CD4-positive, alpha-beta T cell (primary cell): ENCODE measurements around the gene GSE1. TPM values are rescaled to one million over a fixed set of nuclear protein-coding genes. Genes with fewer than 3 reads are reported as not detected.

Source experiments
- ATAC-seq: fragments of 200-7000 bp; cut with Tn5 transposase; one replicate; pipeline ENCODE4 v1.10.0; 2022; ENCODE audit warnings: mild to moderate bottlenecking; ENCODE audit not compliant: poor library complexity
- CTCF ChIA-PET: fragments of 350-600 bp; sonication (Branson Sonifier 250); formaldehyde crosslinking; loops from one replicate; lab custom pipeline; 2021; ENCODE audit warnings: antibody characterized with exemption, inconsistent platforms; lab: Charles Lee
- POLR2A ChIA-PET: fragments of 350-600 bp; sonication (Branson Sonifier 250); formaldehyde crosslinking; loops from one replicate; lab custom pipeline; 2021; ENCODE audit warnings: antibody characterized with exemption, inconsistent platforms; lab: Charles Lee
- DNase-seq, 14 experiments: peaks; one replicate each; pipeline ENCODE4 v3.0.0-alpha.2; 2013 to 2020; ENCODE audit warnings: mixed read lengths in 2 of 14
- H3K27ac ChIP-seq, 2 donors: one replicate each; pipeline versions ENCODE4 v1.5.1 to v1.7.0; 2013; ENCODE audit warnings: low read length in 2 of 2, low read depth in 1 of 2, mild to moderate bottlenecking in 1 of 2
- H3K27me3 ChIP-seq, 2 experiments: 1 replicate in 1 of 2; 2 replicates in 1 of 2; pipeline versions ENCODE4 v1.6.1 to v1.7.0; 2013; ENCODE audit warnings: low read length in 2 of 2, control low read depth in 1 of 2, mild to moderate bottlenecking in 1 of 2, moderate library complexity in 1 of 2; ENCODE audit not compliant: insufficient read depth in 2 of 2, control insufficient read depth in 1 of 2
- H3K36me3 ChIP-seq: one replicate; pipeline ENCODE4 v1.6.1; 2013; ENCODE audit warnings: low read length, control low read depth; ENCODE audit not compliant: insufficient read depth
- H3K4me1 ChIP-seq: one replicate; pipeline ENCODE4 v1.6.1; 2013; ENCODE audit warnings: low read length, control low read depth; ENCODE audit not compliant: insufficient read depth
- H3K4me3 ChIP-seq: one replicate; pipeline ENCODE4 v1.5.1; 2013; ENCODE audit warnings: mild to moderate bottlenecking, low read length, moderate library complexity
- H3K9me3 ChIP-seq, 2 experiments: 1 replicate in 1 of 2; 2 replicates in 1 of 2; pipeline versions ENCODE4 v1.6.1 to v1.7.0; 2013; ENCODE audit warnings: low read length in 2 of 2, mild to moderate bottlenecking in 2 of 2, control low read depth in 1 of 2, moderate library complexity in 1 of 2; ENCODE audit not compliant: control insufficient read depth in 1 of 2, insufficient read depth in 1 of 2
- H3K27ac Mint-ChIP-seq: one replicate; pipeline ENCODE4 v1.8.0; 2020; ENCODE audit warnings: mixed read lengths
- H3K27me3 Mint-ChIP-seq: one replicate; pipeline ENCODE4 v1.8.0; 2021; ENCODE audit warnings: mixed read lengths
- H3K36me3 Mint-ChIP-seq: one replicate; pipeline ENCODE4 v1.8.0; 2021; ENCODE audit warnings: low read depth, mixed read lengths
- H3K4me1 Mint-ChIP-seq: one replicate; pipeline ENCODE4 v1.8.0; 2021; ENCODE audit warnings: low read depth, mixed read lengths
- H3K4me3 Mint-ChIP-seq: one replicate; pipeline ENCODE4 v1.8.0; 2020; ENCODE audit warnings: mild to moderate bottlenecking, mixed read lengths
- H3K9me3 Mint-ChIP-seq: one replicate; pipeline ENCODE4 v1.8.0; 2020; ENCODE audit warnings: mixed read lengths
- intact Hi-C, 2 experiments: fragments of 100-400 bp; cut with DNase I in 1 of 2; cut with micrococcal nuclease in 1 of 2; formaldehyde crosslinking; loops; one replicate each; pipeline versions ENCODE4 v1.15.1 to v1.9.0; 2023 to 2025; cut with DNase I, micrococcal nuclease
- total RNA-seq, 174 experiments: library from RNA in 2 of 174; stranded (reverse) in 2 of 174; gene quantifications; one replicate each; pipeline ENCODE4 v1.2.3 and lab custom pipeline; 2021 to 2026
- TF ChIP-seq, protein P1 (sequence below): fragments of 200-600 bp; IDR thresholded peaks from one replicate; pipeline ENCODE4 v1.8.0; 2022; ENCODE audit warnings: antibody characterized with exemption, mild to moderate bottlenecking

Gene GSE1
- total RNA-seq, 2 experiments from 2014 or later = 11.7 to 13.7 TPM

DNA sequence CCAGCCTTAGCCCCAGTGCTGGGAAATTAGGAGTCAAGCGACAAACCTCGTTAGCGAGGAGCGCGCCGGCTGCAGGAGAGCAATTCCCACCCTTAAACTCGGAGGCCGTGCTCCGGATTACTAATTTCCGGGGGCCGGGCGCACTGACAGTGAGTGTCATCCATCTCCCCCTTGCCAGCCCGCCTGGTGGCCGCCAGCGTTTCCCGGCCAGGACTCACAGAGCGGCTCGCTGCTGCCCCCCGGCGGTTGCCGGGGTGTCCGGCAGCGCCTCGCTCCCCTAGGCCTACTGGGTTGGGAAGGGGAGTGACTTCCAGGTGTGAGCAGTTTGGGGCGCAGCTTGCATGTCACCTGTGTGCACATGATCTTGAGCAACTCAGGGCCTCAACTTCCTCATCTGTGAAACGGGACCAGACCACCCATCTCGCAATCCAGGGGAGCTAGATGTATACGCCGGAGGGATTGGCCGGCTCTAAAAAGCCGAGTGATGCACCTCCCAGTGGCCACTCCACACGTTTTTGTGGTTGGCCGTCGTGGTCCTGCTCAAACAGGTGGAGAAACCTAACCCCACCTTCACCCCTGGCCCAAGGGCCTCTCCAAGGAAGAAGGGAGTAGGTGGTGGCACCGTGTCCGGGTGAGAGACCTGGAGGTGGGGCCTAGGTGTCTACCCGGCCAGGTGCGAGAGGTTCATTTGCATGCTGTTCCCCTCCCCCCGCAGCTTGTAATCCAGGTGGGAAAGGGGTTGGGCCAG is 2.5 kb upstream of the GSE1 start:
- Histone ChIP-seq H3K27me3 (peaks cover 5 to 6% of the 10 kb centered on the region in 2 experiments), H3K4me3 (peak overlapping the region; percentile 57), H3K27ac (no peak overlapping the region), H3K4me1 (peaks cover 56% of the 10 kb centered on the region), H3K36me3 (no peaks in the 10 kb centered on the region), H3K9me3 (no peaks in the 10 kb centered on the region)
- TF ChIP-seq, protein P1, sequence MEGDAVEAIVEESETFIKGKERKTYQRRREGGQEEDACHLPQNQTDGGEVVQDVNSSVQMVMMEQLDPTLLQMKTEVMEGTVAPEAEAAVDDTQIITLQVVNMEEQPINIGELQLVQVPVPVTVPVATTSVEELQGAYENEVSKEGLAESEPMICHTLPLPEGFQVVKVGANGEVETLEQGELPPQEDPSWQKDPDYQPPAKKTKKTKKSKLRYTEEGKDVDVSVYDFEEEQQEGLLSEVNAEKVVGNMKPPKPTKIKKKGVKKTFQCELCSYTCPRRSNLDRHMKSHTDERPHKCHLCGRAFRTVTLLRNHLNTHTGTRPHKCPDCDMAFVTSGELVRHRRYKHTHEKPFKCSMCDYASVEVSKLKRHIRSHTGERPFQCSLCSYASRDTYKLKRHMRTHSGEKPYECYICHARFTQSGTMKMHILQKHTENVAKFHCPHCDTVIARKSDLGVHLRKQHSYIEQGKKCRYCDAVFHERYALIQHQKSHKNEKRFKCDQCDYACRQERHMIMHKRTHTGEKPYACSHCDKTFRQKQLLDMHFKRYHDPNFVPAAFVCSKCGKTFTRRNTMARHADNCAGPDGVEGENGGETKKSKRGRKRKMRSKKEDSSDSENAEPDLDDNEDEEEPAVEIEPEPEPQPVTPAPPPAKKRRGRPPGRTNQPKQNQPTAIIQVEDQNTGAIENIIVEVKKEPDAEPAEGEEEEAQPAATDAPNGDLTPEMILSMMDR = peak; percentile 94
- Mint-ChIP-seq H3K36me3 (no peaks in the 10 kb centered on the region), H3K27ac (peak overlapping the region; percentile 66), H3K9me3 (no peaks in the 10 kb centered on the region), H3K27me3 (peaks cover 10% of the 10 kb centered on the region), H3K4me1 (peaks cover 14% of the 10 kb centered on the region), H3K4me3 (peak overlapping the region; percentile 92)
- ATAC-seq = peak; percentile 74
- peak; percentile 73 to 93 (median 84) for DNase-seq
- intact Hi-C loops = loop anchor here (1.0 to 10.0 kb wide), 6 partner anchors 54 to 336 kb away; no protein-coding TSS in a partner anchor
- ChIA-PET POLR2A (interaction anchor here (1.7 to 2.1 kb wide), 3 partner anchors 56 to 189 kb away, joined by 7 to 10 read pairs (median 7); no protein-coding TSS in a partner anchor), CTCF (interaction anchor here (0.5 to 2.9 kb wide), 13 partner anchors 9 to 195 kb away, joined by 3 to 28 read pairs (median 4); no protein-coding TSS in a partner anchor)

DNA sequence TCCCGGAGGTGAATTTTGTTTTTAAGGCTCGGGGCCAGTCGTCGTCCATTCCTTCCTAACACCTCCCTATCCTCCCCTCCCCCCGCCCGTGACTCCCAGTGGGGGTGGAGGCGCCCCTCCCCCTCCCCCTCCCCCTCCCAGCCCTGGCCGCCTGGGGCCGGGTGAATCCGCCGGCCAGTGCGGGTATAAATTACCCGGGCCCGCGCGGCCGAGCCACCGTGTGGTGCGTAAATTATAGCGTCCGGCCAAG is 2.0 kb upstream of the GSE1 start:
- peaks cover 15% of the 10 kb centered on the region for H3K27me3 Mint-ChIP-seq
- H3K36me3 Mint-ChIP-seq = no peaks in the 10 kb centered on the region
- H3K9me3 Mint-ChIP-seq = no peaks in the 10 kb centered on the region
- intact Hi-C loops = loop anchor here (2.0 to 10.0 kb wide), 4 partner anchors 54 to 336 kb away; no protein-coding TSS in a partner anchor
- peak overlapping the region; percentile 66 for H3K27ac Mint-ChIP-seq
- Histone ChIP-seq H3K27me3 (peaks cover 6 to 7% of the 10 kb centered on the region in 2 experiments), H3K36me3 (no peaks in the 10 kb centered on the region), H3K4me3 (peak overlapping the region; percentile 57), H3K27ac (no peak overlapping the region), H3K4me1 (peaks cover 61% of the 10 kb centered on the region), H3K9me3 (no peaks in the 10 kb centered on the region)
- peaks cover 19% of the 10 kb centered on the region for H3K4me1 Mint-ChIP-seq
- ATAC-seq (no peak), DNase-seq (no peak)
- CTCF ChIA-PET = interaction anchor here (0.5 to 2.9 kb wide), 13 partner anchors 9 to 195 kb away, joined by 3 to 28 read pairs (median 4); no protein-coding TSS in a partner anchor
- POLR2A ChIA-PET = interaction anchor here (1.7 to 2.1 kb wide), 3 partner anchors 56 to 190 kb away, joined by 7 to 10 read pairs (median 7); no protein-coding TSS in a partner anchor
- TF ChIP-seq, protein P1 = no peak
- peak overlapping the region; percentile 92 for H3K4me3 Mint-ChIP-seq

DNA sequence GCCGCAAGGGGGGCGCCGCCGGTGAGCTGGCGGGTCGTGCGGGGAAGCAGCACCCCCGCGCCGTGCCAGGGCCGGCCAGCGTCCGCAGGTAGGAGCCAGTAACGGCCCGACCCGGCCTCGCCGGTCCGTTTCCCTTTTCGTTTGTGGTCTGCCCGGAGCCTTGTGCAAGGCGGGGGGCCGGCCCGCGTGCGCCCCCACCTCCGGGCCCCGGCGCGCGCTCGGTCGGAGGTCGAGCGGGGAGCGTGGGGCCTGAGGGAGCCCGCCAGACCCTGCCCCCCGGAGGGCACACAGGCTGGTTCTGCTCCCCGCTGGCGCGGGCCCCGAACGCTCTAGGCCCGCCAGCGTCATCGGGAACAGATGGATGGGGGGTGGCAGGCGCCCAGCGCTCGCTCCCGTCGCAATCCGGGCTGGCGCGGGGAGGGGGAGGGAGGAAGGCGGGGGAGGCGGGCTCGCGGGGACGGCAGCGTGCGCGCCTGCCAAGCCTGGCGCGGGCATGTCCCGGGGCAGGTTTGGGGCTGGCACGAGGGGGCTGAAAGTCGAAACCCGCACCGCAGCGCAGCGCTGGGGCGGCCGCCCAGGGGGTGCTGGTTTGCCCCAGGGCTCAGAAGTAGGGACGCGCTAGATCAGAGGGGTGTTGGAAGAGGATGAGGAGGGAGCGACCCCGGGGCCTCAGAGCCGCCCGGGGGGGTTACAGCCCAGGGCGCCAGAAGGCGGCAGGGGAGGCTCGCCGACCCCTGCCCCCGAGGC is 1.5 kb upstream of the GSE1 start:
- H3K4me3 ChIP-seq = peak overlapping the region; percentile 57
- Mint-ChIP-seq H3K4me1 (peaks cover 22% of the 10 kb centered on the region), H3K9me3 (no peaks in the 10 kb centered on the region)

More for the DNA sequence above, 1.5 kb upstream of the GSE1 start:
- intact Hi-C loops = loop anchor here (2.0 to 10.0 kb wide), 5 partner anchors 55 to 337 kb away; no protein-coding TSS in a partner anchor
- H3K27ac ChIP-seq = no peak overlapping the region
- Mint-ChIP-seq H3K36me3 (no peaks in the 10 kb centered on the region), H3K4me3 (peak overlapping the region; percentile 60), H3K27me3 (peaks cover 18% of the 10 kb centered on the region), H3K27ac (no peak overlapping the region)
- peaks cover 6 to 7% of the 10 kb centered on the region in 2 experiments for H3K27me3 ChIP-seq
- TF ChIP-seq, protein P1 = no peak
- no peaks in the 10 kb centered on the region for H3K36me3 ChIP-seq
- peaks cover 66% of the 10 kb centered on the region for H3K4me1 ChIP-seq
- POLR2A ChIA-PET = interaction anchor here (1.2 to 2.1 kb wide), 5 partner anchors 54 to 190 kb away, joined by 3 to 10 read pairs (median 7); no protein-coding TSS in a partner anchor
- ATAC-seq (peak; percentile 5), DNase-seq (peak in 11 of 14 experiments; percentile 13 to 75 (median 36))
- CTCF ChIA-PET = interaction anchor here (0.9 to 2.9 kb wide), 6 partner anchors 54 to 196 kb away, joined by 4 to 28 read pairs (median 6); no protein-coding TSS in a partner anchor
- no peaks in the 10 kb centered on the region for H3K9me3 ChIP-seq
